ENCODE data around the gene PRAMEF12.
"Not testable (repeated sequence)": the region's sequence is repeated elsewhere in the genome, so short reads cannot be mapped to it uniquely, and the experiment has no call there.

The PRAMEF12 gene

GRCh38 chr1:12773438-12773837 lies at the start of gene PRAMEF12:
PRAMEF12 (plus strand) TSS chr1:12773738; CDS start chr1:12774868, 1,130 bp downstream.
- no peak for DNase-seq (ENCODE audit: low read depth in 2 of 2)

GRCh38 chr1:12728391-12728790 lies 45.1 kb upstream of the PRAMEF12 start:
- DNase-seq (ENCODE audit: low read depth in 2 of 2): no peak

GRCh38 chr1:12730156-12730555 lies 43.4 kb upstream of the PRAMEF12 start:
- no peak for DNase-seq (ENCODE audit: low read depth in 2 of 2)

GRCh38 chr1:12731084-12731483 lies 42.5 kb upstream of the PRAMEF12 start:
- not testable (repeated sequence) for DNase-seq (ENCODE audit: low read depth in 2 of 2)

GRCh38 chr1:12734651-12735050 lies 38.9 kb upstream of the PRAMEF12 start:
- no peak for DNase-seq (ENCODE audit: low read depth in 2 of 2)

GRCh38 chr1:12738934-12739333 lies 34.6 kb upstream of the PRAMEF12 start:
- no peak for DNase-seq (ENCODE audit: low read depth in 2 of 2)

- DNase-seq (ENCODE audit: low read depth in 2 of 2): no peak
Measured at GRCh38 chr1:12739613-12740012, 33.9 kb upstream of the PRAMEF12 start.

- DNase-seq (ENCODE audit: low read depth in 2 of 2): no peak
Measured at GRCh38 chr1:12741946-12742345, 31.6 kb upstream of the PRAMEF12 start.

GRCh38 chr1:12745126-12745991 lies 28.2 kb upstream of the PRAMEF12 start:
- DNase-seq (ENCODE audit: low read depth in 2 of 2): no peak

GRCh38 chr1:12745992-12746323 lies 27.6 kb upstream of the PRAMEF12 start, which contains the start of gene CFAP107:
CFAP107 (plus strand) TSS chr1:12746200; CDS start chr1:12746431, 231 bp downstream.
- DNase-seq (ENCODE audit: low read depth in 2 of 2): no peak

- no peak for DNase-seq (ENCODE audit: low read depth in 2 of 2)
Measured at GRCh38 chr1:12748778-12749355, 24.7 kb upstream of the PRAMEF12 start.

- no peak for DNase-seq (ENCODE audit: low read depth in 2 of 2)
Measured at GRCh38 chr1:12754738-12755137, 18.8 kb upstream of the PRAMEF12 start.

GRCh38 chr1:12756273-12756672 lies 17.3 kb upstream of the PRAMEF12 start:
- no peak for DNase-seq (ENCODE audit: low read depth in 2 of 2)

GRCh38 chr1:12756768-12757413 lies 16.6 kb upstream of the PRAMEF12 start:
- DNase-seq (ENCODE audit: low read depth in 2 of 2): no peak

GRCh38 chr1:12757836-12758235 lies 15.7 kb upstream of the PRAMEF12 start:
- DNase-seq (ENCODE audit: low read depth in 2 of 2): no peak

GRCh38 chr1:12760256-12760795 lies 13.2 kb upstream of the PRAMEF12 start:
- no peak for DNase-seq (ENCODE audit: low read depth in 2 of 2)

GRCh38 chr1:12761781-12762180 lies 11.8 kb upstream of the PRAMEF12 start:
- no peak for DNase-seq (ENCODE audit: low read depth in 2 of 2)

GRCh38 chr1:12762766-12763165 lies 10.8 kb upstream of the PRAMEF12 start:
- DNase-seq (ENCODE audit: low read depth in 2 of 2): no peak

- no peak for DNase-seq (ENCODE audit: low read depth in 2 of 2)
Measured at GRCh38 chr1:12763479-12763878, 10.1 kb upstream of the PRAMEF12 start.

- DNase-seq (ENCODE audit: low read depth in 2 of 2): no peak
Measured at GRCh38 chr1:12764016-12764415, 9.5 kb upstream of the PRAMEF12 start.

GRCh38 chr1:12769031-12769430 lies 4.5 kb upstream of the PRAMEF12 start:
- DNase-seq (ENCODE audit: low read depth in 2 of 2): no peak

GRCh38 chr1:12769976-12770505 lies 3.5 kb upstream of the PRAMEF12 start:
- no peak for DNase-seq (ENCODE audit: low read depth in 2 of 2)

Measured in stimulated activated CD4-positive, alpha-beta T cell treated with anti-CD3 and anti-CD28 coated beads, Interleukin-1b, Interleukin-23, amount 100 ng/mL, for 4 hours (primary cell).